Suprapubic skin (tissue), 4 donors: ENCODE measurements around the gene UXS1.

Experiments
- POLR2A ChIP-seq, 2 donors: fragments of 450-650 bp; IDR thresholded peaks; one replicate each; pipeline ENCODE4 v1.6.1; 2017; ENCODE audit warnings: antibody characterized with exemption in 2 of 2, mild to moderate bottlenecking in 2 of 2, moderate library complexity in 2 of 2
- POLR2AphosphoS5 ChIP-seq, 3 donors: sonication (generic); formaldehyde crosslinking; IDR thresholded peaks; one replicate each; pipeline ENCODE4 v1.6.1; 2017; ENCODE audit warnings: antibody characterized with exemption in 3 of 3
- TF ChIP-seq, protein P1 (sequence below), 2 donors: fragments of 200-600 bp in 1 of 2; fragments of 450-650 bp in 1 of 2; sonication (generic) in 1 of 2; IDR thresholded peaks; one replicate each; pipeline ENCODE4 v1.5.1; 2016 to 2019; ENCODE audit warnings: antibody characterized with exemption in 2 of 2, mild to moderate bottlenecking in 1 of 2, moderate library complexity in 1 of 2

DNA sequence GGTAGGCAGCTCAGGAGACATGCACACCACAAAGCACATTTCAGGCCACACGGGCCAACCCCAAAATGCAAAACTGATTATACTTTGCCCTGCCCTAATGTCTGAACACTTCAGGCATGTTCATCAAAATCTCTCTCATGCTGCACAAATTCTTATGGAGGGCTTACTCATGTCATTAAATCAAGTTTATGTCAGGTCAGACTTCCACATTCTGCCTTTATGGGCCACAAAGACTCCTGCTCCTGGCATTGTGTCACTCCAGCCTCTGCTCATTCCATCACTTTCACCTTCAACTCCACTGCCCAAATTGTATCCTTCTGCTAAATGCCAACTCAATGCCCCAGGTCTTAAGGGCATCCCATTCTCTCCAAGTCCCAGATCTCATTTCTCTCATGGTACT is 9.2 kb downstream of the UXS1 start:
- TF ChIP-seq, protein P1, sequence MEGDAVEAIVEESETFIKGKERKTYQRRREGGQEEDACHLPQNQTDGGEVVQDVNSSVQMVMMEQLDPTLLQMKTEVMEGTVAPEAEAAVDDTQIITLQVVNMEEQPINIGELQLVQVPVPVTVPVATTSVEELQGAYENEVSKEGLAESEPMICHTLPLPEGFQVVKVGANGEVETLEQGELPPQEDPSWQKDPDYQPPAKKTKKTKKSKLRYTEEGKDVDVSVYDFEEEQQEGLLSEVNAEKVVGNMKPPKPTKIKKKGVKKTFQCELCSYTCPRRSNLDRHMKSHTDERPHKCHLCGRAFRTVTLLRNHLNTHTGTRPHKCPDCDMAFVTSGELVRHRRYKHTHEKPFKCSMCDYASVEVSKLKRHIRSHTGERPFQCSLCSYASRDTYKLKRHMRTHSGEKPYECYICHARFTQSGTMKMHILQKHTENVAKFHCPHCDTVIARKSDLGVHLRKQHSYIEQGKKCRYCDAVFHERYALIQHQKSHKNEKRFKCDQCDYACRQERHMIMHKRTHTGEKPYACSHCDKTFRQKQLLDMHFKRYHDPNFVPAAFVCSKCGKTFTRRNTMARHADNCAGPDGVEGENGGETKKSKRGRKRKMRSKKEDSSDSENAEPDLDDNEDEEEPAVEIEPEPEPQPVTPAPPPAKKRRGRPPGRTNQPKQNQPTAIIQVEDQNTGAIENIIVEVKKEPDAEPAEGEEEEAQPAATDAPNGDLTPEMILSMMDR (IDR thresholded peaks at IDR 0.05), result no peak
- TF ChIP-seq POLR2AphosphoS5 (IDR thresholded peaks at IDR 0.05) (no peak), POLR2A (IDR thresholded peaks at IDR 0.05) (no peak)
